Measurements from ENCODE around the gene CARMIL1.

- no peak for TF ChIP-seq POLR2AphosphoS5 (IDR thresholded peaks at IDR 0.05)
- TF ChIP-seq CTCF (IDR thresholded peaks at IDR 0.05): no peak
- TF ChIP-seq EP300 (IDR thresholded peaks at IDR 0.05): no peak
- no peak for TF ChIP-seq POLR2A (IDR thresholded peaks at IDR 0.05)
Observed at GRCh38 chr6:25431975-25432307, 152.8 kb downstream of the CARMIL1 start.

Data from suprapubic skin (tissue), 4 donors.